Cerebellar cortex (tissue), 1 donor: Measurements from ENCODE around the gene DSCAML1.

Experiments
- DNase-seq: peaks from one replicate; pipeline ENCODE4 v3.0.0-alpha.2; 2015; ENCODE audit warnings: low spot score

Gene DSCAML1

GRCh38 chr11:117426941-117427340 is 370.1 kb downstream of the DSCAML1 start:
- DNase-seq = no peak

- peak; percentile 83 for DNase-seq
Measured at GRCh38 chr11:117426297-117426685, 370.7 kb downstream of the DSCAML1 start.

GRCh38 chr11:117425679-117426296 is 371.2 kb downstream of the DSCAML1 start:
- DNase-seq = no peak

GRCh38 chr11:117424781-117425180 is 372.2 kb downstream of the DSCAML1 start:
- DNase-seq = no peak

GRCh38 chr11:117423046-117423575 is 373.9 kb downstream of the DSCAML1 start:
- DNase-seq = no peak

- DNase-seq = no peak
Measured at GRCh38 chr11:117421476-117421875, 375.5 kb downstream of the DSCAML1 start.

- DNase-seq = no peak
Measured at GRCh38 chr11:117421041-117421440, 376.0 kb downstream of the DSCAML1 start.

- no peak for DNase-seq
Measured at GRCh38 chr11:117420598-117420997, 376.4 kb downstream of the DSCAML1 start.

GRCh38 chr11:117420143-117420485 is 376.9 kb downstream of the DSCAML1 start:
- no peak for DNase-seq

GRCh38 chr11:117419482-117420142 is 377.4 kb downstream of the DSCAML1 start:
- DNase-seq = no peak

- DNase-seq = no peak
Measured at GRCh38 chr11:117418737-117419481, 378.1 kb downstream of the DSCAML1 start.

- DNase-seq = no peak
Measured at GRCh38 chr11:117417856-117418255, 379.2 kb downstream of the DSCAML1 start.

- no peak for DNase-seq
Measured at GRCh38 chr11:117417342-117417741, 379.7 kb downstream of the DSCAML1 start.

GRCh38 chr11:117415358-117415896 is 381.6 kb downstream of the DSCAML1 start:
- DNase-seq = no peak

- DNase-seq = no peak
Measured at GRCh38 chr11:117414724-117415123, 382.3 kb downstream of the DSCAML1 start.

- DNase-seq = no peak
Measured at GRCh38 chr11:117413616-117414015, 383.4 kb downstream of the DSCAML1 start.

- DNase-seq = no peak
Measured at GRCh38 chr11:117412653-117413275, 384.3 kb downstream of the DSCAML1 start.

GRCh38 chr11:117412176-117412575 is 384.8 kb downstream of the DSCAML1 start:
- no peak for DNase-seq

GRCh38 chr11:117411736-117412135 is 385.3 kb downstream of the DSCAML1 start:
- no peak for DNase-seq

GRCh38 chr11:117410861-117411710 is 385.9 kb downstream of the DSCAML1 start:
- peak; percentile 21 for DNase-seq

GRCh38 chr11:117410238-117410637 is 386.8 kb downstream of the DSCAML1 start:
- DNase-seq = no peak
